NCI-H2171 (cell line): ENCODE measurements around the gene DLX6.

Source experiments
- DNase-seq: peaks from one replicate; lab custom pipeline; 2025; lab: John Stamatoyannopoulos, UW

The DLX6 gene

GRCh38 chr7:96995406-96996110 lies 9.8 kb upstream of the DLX6 start:
- DNase-seq = no peak

- no peak for DNase-seq
Observed at GRCh38 chr7:96996111-96996957, 9.0 kb upstream of the DLX6 start.

DNA sequence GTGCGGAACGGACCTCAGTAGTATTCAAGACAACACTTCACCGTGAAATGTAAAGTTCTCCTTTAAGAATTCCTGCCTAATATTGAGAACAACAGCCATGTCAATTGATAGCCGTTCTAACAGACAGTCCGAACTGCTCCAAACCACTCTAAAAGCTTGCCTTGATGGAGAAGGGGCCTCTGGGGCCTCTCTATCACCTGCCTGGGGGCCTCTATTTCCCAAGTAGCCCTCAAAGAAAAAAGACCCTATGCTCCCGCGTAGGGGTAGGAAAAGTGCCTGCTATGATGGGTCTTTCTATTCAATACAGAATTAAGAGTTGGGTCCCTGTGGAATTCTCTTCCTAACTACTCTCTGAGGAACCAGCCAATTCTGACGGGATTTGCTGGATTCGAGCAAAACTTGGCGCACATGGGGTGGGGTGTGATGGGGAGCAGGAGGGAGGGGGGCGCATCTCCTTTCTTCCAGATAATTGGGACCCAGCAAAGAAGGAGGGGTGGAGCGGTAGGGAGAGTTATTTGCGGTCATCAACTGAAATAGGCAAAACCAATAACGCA lies 8.3 kb upstream of the DLX6 start:
- no peak for DNase-seq

GRCh38 chr7:96997512-96998032 lies 7.8 kb upstream of the DLX6 start:
- DNase-seq = no peak

DNA sequence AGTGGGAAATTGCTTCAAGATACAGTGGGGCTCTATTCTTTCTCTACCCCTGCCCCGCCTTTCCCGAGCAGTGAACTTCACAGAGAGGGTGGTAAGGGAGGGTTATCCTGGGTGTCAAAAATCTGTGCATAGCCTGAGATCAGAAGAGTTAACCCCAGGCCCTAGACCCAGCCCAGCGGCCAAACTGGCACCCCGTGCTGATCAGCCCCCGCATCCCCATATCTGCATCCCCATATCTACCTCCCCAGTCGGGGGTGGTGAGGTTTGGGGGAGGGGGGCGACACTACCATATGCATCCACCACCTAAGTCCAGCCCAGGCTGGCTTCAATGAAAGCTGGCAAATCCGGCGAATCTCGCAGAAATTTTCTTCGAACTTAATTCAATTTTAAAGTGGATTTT lies 7.0 kb upstream of the DLX6 start:
- DNase-seq = no peak

- no peak for DNase-seq
Observed at GRCh38 chr7:96998744-96999143, 6.6 kb upstream of the DLX6 start.

DNA sequence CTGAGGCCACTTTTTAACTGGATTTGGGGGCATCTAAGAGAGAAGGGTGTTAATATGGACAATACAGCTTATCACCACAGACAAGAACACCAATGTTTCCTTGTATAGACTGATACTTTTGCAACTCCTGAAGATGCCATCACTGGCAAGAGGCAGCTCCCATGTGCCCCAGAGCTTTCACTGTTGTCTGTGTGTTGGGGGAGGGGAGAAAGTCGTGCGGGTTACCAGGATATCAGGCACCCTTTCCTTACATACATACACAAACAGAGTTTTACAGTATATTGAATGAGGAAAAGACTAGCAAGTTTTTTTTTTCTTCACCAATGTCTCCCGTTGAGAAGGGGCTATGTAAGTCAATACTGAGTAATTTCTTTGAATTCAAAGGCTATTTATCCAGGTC lies 4.1 kb upstream of the DLX6 start:
- no peak for DNase-seq

GRCh38 chr7:97001656-97002554 lies 3.4 kb upstream of the DLX6 start:
- no peak for DNase-seq

DNA sequence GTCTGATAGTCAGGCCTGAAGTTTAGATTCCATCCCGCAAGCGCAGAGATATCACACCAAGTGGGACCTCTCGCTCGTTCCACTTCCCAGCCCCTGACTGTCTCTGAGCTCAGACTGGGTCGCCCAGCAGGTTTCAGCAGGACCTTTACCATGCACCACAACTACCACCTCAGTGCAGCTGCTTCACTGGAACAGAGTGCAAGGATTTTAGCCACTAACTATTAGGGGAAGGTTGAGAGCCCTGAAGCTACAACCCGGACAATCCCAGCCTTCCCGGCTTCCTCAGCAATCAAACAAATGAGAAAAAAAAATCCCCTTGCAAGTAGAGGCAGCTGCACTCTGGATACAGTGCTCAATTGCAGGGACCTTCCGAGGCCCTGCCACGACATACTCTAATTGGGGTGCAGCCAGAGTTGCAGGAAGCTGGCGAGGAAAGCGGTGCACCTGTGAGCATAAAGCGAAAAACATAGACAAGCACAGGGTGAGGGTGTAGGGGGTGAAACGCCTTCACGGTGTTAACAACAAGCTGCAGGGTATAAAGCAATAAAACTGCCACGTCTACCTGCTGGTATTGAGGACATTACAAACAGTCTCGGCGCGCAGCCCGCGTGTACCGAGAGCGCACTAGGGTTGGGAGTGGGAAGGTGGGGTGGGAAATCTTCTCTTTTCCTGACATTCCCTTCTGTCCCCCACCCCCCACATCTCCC lies 2.6 kb upstream of the DLX6 start:
- no peak for DNase-seq

DNA sequence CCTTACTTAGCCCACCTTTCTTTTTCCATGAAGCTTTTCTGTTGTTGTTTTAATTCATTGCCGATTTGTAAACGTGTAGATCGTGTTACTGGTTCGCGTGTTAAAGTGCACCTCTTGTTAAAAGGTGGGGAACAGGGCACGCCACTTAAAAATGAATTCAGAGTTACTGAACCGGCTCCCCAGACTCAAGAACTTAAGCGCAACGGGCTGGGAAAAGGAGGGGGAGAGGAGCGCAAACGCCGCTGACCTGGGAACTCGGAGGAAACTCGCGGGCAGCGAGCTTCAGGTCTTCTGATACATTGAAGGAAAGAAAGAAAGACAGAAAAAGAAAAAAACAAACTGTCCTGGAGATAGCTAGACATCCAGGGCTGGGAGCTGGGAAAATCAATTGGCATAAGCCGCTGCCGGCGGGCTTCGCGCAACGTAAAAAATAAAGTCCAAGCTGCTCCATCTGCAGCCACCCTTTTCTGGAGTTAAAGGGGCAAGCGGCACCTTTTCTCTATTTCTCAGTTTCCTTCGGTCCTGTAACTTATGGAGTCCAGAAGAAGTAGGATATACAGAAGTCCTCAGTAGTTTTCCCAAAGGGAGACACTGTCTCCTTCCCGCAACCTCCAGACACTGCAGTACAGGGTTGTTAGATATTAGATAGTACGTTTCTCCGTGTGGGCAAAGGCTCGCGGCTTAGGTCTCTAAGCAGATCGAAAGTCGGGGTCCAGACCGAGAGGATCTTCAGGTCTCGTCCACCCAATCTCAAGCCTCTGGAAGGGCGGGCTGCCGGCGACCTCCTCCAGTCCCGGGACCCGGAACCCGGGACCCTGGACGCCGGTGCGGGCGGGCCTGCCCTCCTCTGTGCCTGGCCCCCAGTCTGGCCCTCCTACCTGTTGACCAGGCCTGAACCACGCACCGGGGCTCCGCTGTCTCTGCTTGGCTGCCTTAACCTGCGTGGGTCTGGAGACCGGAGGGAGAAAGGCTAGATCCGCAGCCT lies 1.8 kb upstream of the DLX6 start:
- no peak for DNase-seq

DNA sequence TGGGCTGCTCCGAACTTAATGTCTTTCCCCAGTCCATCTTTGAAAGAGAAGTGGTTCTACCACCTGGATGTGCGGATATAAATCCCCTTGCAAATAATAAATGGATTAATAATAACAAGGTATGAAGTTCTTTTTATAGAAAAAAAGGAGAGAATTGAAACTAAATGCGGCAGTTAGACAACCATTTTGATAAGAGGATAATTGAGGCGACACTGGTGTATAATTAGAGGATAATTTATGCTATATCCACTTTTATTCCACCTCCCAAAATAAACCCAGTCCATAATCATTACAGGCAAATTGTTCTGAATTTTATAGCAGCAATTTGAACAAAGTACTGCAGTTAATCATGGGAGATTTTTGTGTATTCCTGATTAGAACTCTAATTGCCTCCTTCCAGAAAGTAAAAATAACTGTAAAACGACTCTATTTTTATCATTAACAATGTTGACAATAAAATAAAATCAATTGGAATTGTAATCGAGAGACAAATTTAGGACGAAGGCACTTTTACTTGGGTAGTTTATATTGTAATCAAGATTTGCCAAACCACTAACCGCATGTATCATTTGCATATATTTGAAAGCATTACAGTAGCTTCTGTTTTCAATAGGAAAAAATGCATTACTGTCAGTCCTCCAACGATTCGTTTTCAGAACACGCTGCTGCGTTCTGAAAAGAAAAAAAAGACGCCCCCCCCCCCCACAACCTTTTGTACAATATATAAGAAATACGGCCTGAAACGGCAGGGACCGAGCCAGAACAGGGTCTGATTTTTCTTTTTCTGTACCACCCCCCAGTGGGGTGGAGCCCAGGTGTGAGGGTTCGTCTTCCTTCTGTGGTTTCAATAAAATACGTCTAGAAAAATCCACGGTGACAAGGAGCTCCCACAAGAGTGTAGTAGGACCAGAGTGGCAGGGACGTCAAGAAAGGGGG lies 838 bp upstream of the DLX6 start:
- DNase-seq = no peak

DNA sequence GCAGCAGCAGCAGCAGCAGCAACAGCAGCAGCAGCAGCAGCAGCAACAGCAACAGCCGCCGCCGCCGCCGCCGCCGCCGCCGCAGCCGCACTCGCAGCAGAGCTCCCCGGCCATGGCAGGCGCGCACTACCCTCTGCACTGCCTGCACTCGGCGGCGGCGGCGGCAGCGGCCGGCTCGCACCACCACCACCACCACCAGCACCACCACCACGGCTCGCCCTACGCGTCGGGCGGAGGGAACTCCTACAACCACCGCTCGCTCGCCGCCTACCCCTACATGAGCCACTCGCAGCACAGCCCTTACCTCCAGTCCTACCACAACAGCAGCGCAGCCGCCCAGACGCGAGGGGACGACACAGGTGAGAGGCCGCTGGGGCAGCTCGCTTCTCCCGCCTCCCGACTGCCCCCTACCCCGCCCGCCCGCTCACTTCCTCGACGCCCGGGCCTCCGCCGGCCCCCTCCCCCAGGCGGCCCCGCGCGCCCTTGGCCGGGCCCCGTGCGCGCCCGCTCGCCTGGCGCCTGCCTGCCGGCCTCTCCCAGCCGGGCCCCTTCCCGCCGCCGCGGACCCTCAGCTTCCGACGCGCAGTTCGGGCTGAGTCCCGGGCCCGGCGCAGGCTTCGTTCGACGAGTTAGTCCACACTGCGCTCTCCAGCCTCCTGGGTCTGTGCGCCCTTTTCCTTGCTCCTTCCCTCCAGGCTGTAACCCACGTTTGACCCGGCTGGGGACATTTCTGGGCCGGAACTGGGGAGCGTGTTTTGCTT lies 882 bp downstream of the DLX6 start:
- peak; percentile 50 for DNase-seq

DNA sequence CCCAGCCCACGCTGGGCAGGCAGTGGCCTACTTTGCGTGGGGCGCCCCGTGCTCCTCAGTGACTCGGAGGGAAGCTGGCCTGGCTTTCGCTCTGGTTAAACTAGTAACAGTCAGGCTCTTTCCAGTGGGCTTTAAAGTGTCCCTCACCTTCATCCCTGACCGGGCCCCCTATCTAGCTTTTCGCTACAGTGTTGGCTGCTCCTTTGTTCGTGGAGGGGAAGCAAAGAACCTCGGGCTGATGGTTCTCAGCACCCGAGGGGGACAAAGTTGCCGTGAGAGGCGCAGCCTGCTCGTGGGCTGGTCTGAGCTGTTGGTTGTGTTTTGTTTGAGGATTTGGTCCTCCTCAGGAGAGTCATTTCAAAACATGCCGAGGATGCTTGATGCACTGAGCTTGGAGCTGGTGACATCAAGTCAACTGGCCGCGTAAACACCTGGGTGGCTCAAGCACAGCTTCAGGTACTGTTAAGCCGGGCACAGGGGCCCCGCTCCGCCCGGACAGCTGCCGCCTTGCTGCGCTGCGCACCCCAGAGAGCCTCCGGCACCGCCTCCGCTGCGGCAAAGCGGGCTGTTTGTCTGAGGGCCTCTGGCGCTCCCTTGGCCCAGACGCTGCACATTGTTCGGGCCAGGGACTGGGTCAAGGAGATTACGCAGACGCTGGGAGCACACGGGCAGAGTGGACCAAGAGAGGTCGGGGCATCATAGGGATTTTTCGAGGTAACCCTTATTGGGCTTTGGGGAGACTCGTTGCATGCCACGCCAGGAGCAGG lies 1.6 kb downstream of the DLX6 start:
- no peak for DNase-seq

DNA sequence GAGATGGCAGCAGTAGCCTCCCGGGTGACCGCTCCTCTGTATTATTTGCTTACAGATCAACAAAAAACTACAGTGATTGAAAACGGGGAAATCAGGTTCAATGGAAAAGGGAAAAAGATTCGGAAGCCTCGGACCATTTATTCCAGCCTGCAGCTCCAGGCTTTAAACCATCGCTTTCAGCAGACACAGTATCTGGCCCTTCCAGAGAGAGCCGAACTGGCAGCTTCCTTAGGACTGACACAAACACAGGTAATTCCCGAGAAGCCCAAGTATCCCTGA lies 2.2 kb downstream of the DLX6 start:
- no peak for DNase-seq

- DNase-seq = no peak
Observed at GRCh38 chr7:97008275-97008917, 3.0 kb downstream of the DLX6 start.

GRCh38 chr7:97009753-97010732 lies 4.7 kb downstream of the DLX6 start:
- DNase-seq = no peak
